Fibroblast of skin of abdomen (primary cell): Measurements from ENCODE around the gene RBBP8.
A peak's percentile ranks its signal among the peaks of the same experiment; 100 is the strongest.

Source experiments
- DNase-seq: peaks from one replicate; pipeline ENCODE4 v3.0.0-alpha.2; 2013

Gene RBBP8

DNA sequence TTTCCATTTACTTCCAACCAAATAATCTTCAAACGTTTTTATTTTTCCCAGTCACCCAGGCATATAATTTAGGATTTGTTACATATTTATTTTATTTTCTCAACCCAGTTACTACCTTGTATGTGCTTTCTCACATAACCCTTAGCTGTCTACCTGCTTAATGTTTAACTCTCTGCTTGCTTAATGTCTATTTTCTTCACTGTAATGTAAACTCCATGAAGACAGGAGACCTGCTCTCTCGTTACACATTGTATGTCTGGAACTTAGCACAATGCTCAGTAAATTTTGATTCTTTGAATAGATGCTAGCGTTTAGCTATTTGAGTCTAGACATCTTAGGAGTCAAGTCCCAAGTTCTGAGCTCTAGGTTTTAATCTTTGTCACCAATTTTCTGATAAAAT is 70.2 kb downstream of the RBBP8 start:
- no peak for DNase-seq

DNA sequence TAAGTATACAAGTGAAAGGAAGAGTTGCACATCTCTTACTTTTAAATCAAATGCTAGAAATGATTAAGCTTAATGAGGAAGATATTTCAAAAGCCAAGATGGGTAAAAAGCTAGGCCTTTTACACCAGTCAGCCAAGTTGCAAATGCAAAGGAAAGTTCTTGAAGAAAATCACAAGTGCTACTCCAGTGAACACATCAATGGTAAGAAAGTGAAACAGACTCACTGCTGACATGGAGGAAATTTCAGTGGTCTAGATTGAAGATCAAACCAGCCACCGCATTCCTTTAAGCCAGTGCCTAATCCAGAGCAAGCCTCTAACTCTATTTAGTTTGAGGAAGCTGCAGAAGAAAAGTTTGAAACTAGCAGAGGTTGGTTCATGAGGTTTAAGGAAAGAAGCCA is 79.1 kb downstream of the RBBP8 start:
- no peak for DNase-seq

DNA sequence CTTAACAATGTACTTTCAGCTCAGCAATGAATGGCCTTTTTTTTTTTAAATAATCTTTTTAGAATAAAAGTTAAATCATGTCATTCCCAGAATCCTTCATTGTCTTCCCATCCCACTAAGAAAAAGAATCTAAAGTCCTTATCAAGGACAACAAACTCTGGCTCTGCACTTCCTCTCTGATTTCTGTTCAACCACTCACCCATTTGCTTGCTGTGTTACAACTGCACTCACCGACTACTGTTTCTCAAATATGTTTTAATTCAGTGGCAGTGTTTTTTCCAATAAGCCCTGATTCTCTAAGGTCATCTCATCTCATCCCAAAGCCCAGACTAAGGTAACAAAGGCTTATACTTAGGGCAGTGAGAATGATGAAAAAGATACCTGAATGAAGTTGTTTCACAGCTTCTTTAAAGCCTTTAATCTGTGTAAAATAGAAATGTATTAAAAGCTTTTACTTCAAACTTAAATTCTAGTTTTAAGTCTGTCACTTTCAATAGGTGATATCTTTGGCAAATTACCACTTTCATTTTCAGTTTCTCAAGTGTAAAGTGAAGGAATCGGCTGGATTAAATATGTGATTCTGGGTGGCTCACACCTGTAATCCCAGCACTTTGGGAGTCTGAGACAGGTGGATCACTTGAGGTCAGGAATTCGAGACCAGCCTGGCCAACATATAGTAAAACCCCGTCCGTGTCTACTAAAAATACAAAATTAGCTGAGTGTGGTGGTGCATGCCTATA is 87.6 kb downstream of the RBBP8 start:
- no peak for DNase-seq

DNA sequence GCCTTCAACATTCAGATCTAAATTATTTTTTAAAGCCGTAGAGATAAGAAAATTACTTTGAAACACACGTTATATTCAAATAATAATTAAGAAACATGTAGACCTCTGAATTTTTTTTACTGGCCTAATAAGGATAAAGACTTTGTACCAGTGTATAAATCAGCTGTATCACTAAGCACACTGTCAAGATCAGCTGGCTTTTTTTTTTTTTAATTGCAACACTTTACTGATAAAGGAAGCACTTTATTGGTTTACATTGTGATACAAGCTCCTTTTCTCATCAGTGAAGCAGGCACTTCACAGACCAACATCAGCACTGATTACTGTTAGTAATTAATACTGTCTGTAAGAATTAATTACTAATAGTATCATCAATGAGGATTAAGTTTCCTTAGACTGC is 88.5 kb downstream of the RBBP8 start:
- no peak for DNase-seq

DNA sequence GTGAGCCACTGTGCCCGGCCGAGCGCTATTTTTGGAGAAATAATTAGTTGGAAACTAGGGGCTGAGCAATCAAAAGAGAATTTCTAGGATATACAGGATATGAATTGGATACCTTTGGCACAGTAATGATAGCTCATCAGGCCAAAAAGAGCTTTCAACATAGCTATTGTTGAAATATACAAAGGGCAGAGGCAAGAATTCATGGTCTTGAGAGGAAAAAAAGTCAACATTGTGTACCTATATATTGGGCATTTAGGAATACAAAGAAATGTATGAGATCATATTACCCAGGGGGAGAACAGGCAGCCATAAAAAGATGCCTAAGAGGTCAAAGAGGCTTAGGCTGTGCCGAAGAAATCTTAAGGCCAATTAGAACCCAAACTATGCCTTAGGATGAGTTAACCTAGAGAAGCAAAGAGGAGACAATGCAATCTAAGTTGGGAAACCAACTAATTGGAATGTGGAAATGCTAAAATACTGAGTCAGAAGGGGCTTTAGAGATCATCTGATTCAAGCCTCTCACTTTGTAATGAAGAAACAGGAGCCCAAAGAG is 99.0 kb downstream of the RBBP8 start:
- DNase-seq: peak; percentile 89

DNA sequence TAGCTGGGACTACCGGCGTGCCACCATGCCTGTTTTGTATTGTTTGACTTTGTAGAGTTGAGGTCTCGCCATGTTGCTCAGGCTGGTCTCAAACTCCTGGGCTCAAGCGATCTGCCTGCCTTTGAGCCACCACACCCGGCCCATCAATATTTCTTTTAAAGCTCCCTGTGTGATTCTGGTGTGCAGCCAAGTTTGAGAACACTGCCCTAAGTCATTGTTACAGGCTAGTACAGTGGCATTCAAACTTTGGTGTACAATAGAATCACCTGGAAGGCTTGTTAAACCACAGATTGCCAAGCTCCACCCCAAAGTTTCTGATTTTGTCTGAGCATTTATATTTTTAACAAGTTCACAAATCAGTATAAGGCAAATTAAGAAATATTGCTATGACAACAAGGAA is 99.9 kb downstream of the RBBP8 start:
- DNase-seq: no peak

DNA sequence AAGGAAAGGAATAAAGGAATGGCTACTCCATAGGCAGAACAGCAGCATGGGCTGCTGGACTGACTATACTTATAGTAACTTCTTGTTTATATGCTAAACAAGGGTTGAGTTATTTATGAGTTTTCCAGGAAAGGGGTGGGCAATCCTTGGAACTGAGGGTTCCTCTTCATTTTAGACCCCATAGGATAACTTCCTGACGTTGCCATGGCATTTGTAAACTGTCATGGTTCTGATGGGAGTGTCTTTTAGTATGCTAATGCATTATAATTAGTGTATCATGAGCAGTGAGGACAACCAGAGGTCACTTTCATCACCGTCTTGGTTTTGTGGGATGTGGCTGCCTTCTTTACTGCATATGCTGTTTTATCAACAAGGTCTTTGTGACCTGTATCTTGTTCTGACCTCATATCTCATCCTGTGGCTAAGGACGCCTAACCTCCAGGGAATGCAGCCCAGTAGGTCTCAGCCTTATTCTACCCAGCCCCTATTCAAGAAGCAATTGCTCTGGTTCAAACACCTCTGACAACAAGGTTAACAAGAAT is 103.6 kb downstream of the RBBP8 start:
- DNase-seq: no peak

DNA sequence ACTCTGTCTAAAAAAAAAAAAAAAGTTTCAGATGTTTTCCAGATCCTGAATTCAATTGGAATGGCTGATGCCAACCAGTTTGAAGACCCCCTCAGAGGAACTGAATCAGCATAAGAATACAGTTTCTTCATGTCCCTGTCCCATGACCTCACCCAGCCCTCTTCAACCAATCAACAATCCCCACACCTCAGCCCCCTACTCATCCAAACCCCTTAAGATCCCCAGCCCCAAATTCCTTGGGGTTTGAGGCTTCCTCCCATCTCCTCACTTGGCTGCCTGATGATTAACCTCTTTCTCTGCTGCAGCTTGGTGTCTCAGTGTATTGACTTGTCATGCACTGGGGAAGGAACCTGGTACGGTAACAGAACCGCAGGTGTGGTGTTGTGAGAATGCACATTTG is 104.5 kb downstream of the RBBP8 start:
- DNase-seq: no peak

DNA sequence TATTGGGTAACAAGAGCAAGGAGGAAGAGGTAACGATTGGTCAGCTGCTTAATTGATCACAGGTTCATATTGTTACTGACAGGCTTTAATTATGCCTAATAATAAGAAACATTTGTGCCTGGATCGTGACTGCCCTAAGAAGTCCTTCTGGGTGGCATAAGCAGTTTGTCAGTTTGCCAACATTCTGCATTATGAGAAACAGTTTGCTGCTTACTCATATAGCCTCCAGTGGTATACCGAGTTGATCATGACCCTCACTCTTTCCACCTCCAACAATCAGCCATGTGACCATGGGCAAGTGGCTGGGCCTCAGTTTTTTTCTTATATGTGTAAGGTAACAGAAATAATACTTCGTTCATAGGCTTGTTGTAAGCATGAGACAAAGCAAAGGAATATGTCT is 105.6 kb downstream of the RBBP8 start:
- DNase-seq: peak; percentile 93

DNA sequence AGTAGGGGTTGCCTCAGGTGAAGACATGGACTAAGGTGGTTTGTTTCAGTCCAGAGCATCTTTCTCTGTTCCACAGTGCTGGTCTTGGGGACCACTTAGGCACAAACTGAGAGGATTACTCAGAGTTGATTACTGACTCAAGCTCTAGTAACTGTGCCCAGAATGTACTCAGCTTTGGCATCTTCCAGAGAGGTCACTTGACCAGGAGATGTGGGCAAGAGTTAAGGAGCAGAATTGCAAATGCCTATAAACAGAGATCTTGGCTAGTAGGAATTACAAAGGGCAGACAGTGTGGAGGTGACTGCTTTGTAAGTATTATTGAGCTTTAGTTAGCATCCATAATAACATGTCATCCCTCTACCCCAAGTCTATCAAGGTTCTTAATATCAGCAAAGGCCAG is 109.0 kb downstream of the RBBP8 start:
- no peak for DNase-seq

DNA sequence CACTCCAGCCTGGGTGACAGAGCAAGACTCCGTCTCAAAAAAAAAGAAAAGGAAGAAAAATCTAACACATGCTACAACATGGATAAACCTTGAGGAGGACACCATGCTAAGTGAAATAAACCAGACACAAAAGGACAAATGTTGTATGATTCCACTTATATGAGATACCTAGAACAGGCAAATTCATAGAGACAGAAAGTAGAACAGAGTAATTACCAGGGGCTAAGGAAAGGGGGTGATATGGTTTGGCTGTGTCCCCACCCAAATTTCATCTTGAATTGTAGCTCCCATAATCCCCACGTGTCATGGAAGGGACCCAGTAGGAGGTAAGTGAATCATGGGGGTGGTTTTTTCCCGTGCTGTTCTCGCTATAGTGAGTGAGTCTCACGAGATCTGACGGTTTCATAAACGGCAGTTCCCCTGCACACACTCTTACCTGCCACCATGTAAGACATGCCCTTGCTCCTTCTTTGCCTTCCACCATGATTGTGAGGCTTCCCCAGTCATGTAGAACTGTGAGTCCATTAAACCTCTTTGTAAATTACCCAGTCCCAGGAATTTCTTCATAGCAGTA is 110.8 kb downstream of the RBBP8 start:
- no peak for DNase-seq

DNA sequence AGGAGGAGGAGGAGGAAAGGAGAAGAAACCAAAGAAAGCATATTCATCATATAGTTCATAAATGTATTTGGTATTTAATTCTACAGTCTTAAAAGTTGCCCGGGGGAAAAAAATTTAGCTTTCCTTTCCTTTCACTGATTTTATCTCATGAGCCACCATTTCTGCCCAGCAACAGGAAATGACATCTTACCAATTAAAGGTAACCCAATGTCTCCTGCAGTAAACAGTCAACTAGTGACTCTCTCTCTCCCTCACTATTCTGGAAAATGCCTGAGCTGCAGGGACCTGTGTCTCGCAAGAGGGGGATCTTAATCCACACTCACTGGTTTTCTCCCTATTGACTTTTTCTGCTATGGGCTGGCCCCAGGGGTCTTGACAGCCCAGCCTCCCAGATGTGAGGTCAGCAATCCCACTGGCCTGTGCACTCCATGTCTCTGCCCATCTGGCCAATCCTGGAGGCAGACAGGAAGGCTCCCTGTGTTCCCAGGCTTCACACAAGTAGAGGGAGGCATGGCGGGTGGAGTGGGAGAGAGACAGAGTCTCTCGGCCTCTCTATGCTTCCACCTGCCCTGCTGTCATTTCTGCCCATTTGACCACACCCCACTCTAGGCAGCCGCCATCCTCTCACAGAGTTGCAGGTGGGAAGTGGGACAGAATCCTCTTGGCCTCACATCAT is 116.7 kb downstream of the RBBP8 start:
- DNase-seq: no peak

DNA sequence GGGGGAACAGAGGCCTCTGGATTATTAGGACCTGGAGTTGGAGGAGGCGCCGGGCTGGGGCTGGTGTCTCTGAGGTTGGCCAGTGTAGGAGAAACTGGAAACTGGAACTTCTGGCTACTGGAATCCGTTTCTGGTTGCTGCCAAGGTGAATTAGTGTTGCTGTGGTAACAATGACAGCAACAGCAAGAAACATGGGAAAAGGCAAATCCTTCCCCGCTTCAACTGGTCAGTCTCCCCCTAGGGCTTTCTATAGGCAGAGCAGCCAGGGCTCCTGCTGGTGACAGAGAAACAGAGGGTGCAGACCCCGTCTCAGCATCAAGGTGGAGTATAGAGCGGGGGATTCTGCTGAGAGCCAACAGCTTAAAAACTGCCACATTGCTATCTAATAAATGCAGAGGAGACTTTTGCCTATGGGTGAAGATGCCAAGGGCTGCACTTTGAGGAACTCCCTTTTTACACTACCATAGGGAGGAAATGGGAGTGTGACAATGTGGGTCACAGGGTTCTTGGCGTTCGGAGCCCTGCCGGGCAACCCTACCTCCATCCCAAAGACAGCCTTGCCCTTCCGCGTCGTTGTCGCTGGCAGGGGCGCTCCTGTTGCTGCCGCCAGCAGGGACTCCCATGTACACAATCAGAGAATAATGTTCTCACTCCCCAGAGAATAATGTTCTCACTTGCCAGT is 120.8 kb downstream of the RBBP8 start:
- peak; percentile 47 for DNase-seq

DNA sequence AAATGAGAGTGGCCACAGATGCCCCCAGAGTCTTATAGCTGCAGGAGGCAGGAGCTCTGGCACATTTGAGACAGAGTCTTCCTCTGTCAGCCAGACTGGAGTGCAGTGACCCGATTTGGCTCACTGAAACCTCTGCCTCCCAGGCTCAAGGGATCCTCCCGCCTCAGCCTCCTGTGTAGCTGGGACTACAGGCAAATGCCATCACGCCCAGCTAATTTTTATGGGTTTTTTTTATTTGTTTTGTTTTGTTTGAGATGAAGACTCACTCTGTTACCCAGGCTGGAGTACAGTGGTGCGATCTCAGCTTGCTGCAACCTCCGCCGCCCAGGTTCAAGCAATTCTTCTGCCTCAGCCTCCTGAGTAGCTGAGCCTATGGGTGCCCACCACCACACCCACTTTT is 121.4 kb downstream of the RBBP8 start:
- no peak for DNase-seq

DNA sequence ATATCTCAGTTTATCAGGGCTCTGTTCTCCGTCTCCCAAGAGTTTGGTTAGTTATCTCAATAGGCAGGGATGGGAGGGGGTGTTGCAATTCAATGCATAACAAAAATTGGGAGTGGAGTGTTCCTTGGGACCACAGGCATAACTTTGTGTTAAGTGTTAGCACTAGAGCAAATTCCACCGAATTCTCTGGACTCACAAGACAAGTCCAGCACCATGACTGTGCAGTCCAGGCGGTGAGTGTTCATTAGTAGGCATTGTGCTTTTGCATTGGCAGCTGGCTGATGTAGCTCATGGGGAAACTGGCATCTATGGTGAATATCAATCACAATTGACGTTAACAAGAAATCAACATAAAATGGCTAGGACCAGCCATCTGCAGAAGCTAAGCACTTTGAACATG is 123.2 kb downstream of the RBBP8 start:
- no peak for DNase-seq

DNA sequence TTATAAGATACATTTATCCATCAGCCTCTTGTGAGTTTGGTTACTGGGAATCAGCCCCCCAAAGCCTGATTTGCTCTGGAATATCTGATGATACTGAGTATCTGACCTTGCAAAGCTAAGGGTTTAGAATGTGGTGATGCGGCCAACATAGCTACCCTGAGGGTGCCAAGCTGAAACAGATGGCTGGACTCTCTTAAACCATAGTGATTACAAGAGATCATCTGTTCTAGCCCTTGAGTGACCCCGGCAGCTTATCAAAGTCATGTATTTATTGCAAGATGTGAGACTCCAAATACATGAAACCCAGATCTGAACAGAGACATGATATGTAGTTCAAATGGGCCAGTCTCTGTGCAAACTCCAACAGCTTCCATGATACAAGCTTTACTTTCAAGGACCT is 124.0 kb downstream of the RBBP8 start:
- no peak for DNase-seq

DNA sequence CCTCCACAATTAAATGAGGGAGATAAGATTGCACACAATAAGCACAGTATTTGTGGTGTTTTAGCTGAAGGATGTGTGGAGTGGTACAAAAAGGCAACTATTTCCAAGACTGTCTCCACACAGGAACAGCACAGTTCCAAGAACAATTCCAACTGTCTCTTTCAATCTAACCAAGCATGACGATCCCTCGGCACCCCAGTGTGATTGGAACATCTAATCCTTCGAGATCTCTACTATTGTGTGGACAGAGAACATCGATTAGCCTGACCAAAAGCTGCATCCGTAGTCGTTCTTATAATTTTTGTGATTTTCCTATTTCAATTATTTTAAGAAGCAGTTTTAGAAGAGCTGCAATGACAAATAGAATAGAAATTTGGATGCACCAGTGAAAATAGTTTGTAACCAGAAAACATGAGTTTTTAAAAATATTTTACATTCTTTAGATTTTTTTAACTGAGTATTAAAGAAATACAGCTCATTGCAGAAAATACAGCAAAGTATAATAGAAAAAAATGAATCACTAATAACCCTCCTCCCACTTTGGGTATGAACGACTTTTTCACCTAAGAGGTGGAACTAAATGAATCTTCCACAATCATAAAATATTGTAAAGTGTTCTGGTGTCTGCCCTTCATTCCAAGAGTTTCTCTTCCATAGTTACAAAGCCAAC is 125.8 kb downstream of the RBBP8 start:
- peak; percentile 38 for DNase-seq

DNA sequence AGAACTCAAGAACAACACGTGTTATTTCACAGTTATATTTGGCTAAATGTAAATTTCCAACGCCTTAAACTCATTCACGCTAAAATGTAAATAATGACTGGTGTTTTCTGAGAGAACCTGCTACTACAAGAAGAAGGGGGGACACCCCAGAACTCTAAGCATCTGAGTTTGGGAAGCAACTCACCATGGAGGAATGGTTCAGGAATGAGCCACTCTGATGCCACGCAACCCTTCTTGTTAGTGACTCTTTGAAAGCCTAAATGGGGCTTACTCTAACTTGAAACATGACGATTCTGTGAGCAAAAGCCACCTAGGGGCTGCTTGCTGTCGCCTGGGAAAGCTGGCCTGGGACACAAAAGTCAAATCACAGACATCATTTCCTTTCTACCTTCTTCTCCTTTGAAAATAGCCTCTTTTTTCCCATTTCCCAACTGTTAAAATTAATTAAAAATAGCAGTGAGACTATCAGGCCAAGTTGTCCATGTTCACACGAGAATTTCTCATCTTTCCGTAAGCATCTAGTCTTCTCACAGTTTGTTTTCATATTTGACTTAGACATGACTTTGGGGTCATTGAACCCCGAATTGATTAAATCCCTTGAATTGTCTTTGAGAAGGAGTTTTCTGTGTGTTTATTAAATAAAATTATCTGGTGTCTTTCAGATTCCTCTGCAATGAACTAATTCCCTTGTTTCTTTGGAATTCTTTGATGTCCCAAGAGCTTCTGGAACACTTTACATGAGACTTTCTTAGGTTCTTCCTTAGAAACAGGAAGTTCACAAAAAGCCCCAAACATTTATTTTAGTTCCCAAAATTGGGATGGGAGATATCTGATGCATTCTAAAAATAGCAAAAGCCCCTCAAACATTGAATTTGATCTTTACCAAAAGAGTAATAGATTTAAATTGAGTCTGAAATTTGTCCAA is 126.7 kb downstream of the RBBP8 start:
- no peak for DNase-seq

DNA sequence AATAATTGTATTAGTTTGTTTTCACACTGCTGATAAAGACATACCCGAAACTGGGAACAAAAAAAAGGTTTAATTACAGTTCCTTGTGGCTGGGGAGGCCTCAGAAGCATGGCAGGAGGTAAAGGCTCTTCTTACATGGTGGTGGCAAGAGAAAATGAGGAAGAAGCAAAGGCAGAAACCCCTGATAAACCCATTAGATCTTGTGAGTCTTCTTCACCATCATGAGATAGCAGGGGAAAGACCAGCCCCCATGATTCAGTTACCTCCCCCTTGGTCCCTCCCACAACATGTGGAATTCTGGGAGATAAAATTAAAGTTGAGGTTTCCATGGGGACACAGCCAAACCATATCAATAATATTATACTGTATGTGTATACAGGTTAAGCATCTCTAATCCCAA is 128.9 kb downstream of the RBBP8 start:
- no peak for DNase-seq

DNA sequence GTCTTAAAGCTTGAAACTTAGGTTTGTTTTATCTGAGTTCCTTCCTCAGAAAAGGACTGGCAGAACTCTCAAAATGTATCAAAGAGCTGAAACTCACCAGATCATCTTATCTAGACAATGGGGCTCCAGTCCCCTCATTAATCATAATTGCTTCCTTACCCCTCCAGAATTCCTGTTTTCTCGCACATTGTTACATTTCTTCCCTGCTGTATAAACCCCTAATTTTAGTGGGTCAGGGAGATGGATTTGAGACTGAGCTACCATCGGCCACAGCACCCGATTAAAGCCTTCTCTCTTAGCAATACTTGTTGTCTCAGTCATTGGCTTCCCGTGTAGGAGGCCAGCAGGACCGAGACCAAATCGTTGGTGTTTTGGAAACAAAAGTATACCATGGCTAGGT is 130.4 kb downstream of the RBBP8 start:
- no peak for DNase-seq

DNA sequence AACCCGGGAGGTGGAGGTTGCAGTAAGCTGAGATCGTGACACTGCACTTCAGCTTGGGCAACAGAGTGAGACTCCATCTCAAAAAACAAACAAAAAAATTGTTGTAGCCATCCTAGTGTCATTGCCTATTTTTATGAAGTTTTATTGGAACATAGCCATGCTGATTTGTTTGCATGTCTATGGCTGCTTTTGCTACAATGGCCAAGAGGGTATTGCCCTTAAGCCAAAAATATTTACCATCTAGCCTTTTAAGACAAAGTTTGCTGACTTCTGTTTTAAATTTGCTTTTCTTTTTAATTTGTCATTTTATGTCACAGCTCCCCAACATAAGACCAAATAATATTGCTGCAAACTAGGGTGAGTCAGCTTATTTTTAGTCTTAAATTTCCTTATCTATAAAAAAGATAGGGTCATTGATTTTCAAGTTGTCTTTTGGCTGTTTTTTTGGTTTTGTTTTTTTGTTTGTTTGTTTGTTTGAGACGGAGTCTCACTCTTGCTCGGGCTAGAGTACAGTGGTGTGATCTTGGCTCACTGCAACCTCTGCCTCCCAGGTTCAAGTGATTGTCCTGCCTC is 132.2 kb downstream of the RBBP8 start:
- DNase-seq: no peak
